Stimulated activated CD4-positive, alpha-beta T cell treated with anti-CD3 and anti-CD28 coated beads, Interleukin-15, amount 100 ng/mL, for 24 hours (primary cell): ENCODE measurements around the gene ADGRF1.

Source experiments
- DNase-seq: peaks from one replicate; pipeline ENCODE4 v3.0.0-alpha.2; 2020

Gene ADGRF1

DNA sequence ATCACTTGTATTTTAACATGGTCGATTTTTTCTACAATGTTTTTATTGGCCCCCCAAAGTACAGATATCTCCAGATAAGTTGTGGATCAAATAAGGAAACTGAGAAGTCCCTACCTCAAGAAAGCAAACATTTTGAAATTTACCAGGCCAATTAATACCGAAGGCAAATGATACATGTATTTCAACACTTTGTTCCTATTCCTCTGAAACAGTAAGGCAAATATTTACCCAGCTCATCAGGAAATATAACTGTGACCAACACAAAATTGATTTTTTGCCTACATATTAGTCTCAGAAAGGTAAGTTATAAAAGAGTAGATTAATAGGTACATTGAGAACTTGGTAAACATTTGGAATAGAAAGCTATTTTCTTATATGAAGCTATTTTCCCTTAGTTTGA is 69.1 kb downstream of the ADGRF1 start:
- no peak for DNase-seq

- DNase-seq: no peak
These were observed 69.6 kb downstream of the ADGRF1 start for GRCh38 chr6:46972531-46972930.

DNA sequence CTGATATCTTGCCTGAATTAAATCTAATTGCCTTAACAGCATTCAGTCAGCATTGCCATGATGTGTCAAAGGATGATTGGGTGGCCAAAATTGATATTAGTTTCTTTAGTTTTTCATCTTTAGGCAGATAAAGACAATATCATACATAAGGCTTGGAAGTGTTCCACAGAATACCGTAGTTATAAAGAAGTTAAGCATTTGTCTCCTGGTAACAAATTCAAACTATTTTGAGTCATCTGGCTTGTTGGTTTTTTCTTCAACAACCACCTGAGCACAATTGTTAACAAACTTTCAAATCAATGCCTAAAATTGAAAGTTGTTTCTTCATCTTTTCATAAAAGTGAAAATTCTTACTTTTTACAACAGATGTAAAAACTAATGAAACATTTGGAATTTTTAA is 72.9 kb downstream of the ADGRF1 start:
- DNase-seq: no peak

DNA sequence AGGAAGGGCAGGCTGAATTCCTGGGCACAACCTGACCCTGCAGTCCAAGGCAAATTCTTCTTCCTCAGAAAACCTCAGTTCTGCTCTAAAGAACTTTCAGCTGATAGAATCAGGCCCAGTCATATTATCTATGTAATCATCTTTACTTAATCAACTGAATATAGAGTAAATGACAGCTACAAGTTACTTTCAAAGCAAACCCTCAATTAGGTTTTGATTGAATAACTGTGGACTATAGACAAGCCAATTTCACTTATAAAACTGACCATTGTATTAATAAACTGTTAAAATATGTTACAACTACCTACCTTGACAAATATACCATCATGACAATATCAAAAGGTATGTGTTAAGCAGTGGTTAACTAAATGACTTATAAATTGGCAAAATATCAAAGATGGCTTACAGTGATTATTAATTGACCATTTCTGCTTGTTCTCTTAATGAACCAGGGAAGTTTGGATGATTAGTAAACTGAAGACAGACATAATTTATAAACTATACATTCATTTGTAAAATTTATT is 74.2 kb downstream of the ADGRF1 start:
- no peak for DNase-seq

DNA sequence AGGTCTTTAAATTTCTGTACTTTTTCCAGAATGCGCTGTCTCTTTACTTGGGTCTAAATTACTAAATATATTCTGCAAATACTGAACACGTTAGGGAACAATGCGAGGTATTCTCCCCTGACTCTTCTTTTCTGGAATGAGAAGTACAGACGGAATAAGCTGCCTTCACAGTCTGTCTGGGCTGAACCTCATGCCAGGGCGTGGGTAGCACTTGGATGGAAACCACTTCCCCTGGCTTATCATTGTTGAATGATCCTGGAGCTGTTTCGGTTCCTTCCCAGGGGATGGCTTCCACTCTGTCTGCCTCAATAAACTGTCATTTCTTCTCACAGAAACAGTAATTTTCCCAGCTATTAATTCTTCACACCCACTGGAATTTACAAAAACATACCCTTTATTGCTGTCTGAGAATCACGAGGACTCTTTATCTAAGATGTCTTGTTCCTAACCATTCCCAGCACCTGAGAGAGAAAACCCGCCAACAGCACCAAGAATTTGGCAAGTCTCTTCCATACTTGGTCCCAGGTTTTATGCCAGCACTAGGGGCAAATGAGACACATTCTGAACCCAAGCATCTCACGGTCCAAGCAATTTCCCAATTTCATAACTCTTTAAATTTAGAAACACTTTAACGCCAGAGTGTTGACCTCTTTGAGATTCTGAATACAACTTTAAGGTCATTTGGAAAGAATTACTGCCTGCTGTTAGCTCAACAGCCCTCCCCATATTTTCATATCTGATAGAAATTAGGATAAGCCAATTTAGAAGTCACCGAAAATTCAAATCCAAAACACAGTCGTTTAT is 77.2 kb downstream of the ADGRF1 start:
- no peak for DNase-seq

DNA sequence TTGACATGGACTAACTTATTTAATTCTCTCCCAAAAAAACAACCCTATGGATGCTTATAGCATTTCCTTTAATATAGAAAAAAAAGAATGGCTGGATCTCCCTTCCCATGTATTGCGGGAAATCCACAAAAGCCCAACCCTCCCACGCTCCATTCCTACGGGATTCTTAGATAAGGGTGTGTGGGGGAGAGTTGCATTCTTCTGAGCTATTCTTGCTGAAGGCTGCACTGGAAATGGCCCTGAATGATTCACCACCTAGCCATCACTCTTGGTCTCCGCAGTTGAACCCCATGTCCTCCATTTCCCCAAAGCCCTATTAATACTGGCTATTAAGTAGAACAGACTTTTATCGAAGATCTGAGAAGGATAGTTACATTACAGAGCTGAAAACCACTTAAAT is 78.5 kb downstream of the ADGRF1 start:
- no peak for DNase-seq

DNA sequence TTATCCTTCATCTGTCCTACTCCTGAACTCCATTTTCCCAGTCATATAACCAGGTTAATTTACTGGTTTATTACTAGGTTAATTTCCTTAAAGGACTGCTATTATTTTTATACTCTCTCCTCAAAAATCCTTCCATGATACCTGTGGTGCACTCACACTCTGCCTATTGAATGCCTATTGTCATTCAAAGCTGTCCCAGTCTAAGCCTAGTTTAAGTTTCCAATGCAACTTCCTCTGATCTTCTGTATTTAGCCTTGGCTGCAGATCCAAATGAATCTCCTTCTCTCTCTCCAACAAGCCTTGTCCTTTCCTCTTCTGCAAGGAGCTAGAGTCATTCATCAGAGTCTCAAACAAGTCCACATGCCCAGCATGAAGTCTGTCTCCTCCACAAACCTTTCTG is 79.1 kb downstream of the ADGRF1 start:
- no peak for DNase-seq

DNA sequence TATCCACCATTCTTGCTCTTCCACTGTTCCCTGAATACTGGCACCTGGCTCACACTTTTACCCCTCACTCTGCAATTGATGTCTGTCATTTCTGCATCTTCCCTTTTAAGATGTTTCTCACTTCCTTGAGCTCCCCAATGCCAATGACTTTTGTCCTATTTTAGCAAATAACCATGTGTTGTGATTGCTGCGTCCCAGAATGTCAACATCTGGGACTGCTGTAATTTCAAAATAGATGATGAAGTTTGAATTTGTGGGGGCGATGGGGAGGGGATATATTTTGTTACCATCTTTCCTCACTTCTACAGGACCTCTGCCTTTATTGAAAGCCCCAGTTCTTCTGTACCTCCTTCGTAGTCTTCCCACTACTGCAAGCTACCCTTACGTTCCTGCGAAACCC is 80.4 kb downstream of the ADGRF1 start:
- no peak for DNase-seq

GRCh38 chr6:46961232-46961631 is 80.9 kb downstream of the ADGRF1 start:
- no peak for DNase-seq

- DNase-seq: no peak
These were observed 82.7 kb downstream of the ADGRF1 start for GRCh38 chr6:46959419-46959818.

- DNase-seq: no peak
These were observed 85.7 kb downstream of the ADGRF1 start for GRCh38 chr6:46956409-46956808.

DNA sequence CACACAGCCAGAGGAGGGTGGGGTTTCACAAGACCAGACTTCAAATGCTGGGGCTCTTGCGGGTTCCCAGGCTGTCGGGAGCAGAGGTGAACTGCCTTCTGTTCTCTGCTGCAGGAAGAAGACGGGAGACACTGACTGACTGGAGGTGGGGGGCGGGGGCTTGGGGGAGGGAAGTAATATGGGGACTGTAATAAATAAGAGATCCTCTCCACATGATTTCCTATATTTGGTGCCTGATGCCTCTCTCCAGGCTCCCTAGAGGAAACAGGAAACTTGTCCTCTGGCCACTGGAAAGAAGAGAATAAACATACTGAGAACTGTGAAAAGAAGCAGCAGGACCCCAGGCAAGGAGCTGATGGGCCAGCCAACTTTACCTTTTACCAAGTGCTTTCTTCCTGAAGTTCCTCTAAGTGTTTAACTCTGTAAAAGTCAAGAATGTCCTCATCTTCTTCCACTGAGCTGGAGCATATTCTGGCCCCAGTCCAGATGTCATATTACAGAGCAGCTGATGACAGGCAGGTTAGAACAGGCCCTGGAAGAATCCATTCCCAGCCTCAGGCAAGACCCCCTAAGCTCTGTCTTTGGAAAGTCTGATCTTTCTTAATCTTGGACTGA is 87.2 kb downstream of the ADGRF1 start:
- DNase-seq: no peak

DNA sequence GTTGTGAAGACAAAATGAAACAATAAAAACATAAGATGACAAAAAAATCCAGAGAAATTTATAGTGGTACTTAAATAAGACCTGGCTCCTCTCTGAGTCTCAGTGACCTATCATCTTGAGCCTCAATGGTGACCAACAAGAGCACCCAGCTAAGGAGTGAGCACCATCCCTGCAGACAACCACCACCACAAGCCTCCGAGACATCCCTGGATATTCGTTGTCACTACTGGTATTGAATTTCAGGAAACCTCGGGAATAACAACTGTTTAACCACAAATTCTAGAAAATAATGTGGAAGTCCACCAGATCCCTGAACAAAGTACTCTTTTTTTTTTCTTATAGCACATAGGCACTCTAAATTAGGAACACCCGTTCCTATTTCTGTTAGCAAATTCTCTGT is 88.2 kb downstream of the ADGRF1 start:
- DNase-seq: no peak

- DNase-seq: no peak
These were observed 92.4 kb downstream of the ADGRF1 start for GRCh38 chr6:46949632-46950280.

DNA sequence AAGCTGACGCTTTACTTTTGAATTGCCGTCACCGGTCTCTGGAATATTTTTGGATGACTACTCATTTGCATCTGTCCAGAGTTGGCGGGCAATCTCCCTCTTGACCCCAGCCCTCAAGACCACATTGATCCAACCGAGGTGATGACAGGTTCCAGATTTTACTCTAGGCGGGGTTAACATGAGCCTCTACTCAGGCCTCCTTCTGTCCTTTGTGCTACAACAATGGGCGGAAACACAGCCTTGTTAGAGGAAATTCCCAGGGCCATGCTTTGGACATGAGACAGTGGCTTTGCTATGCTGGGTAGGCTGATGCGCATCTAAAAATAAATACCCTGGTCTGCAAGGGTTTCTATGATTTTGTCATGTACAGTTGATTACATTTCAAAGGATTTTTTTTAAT is 93.4 kb downstream of the ADGRF1 start:
- no peak for DNase-seq
